K562 (cell line): ENCODE data around the gene GP1BA. TPM values are rescaled to one million over a fixed set of nuclear protein-coding genes. Genes with fewer than 3 reads are reported as not detected.
A peak's percentile ranks its signal among the peaks of the same experiment; 100 is the strongest.

ENCODE experiments used
- ATAC-seq: fragments of 200-7000 bp; cut with Tn5 transposase; 3 replicates; pipeline ENCODE4 v1.9.1; 2020; ENCODE audit warnings: moderate library complexity
- BruUV-seq: library from RNA; stranded (reverse); fragments of 400-500 nt; replicated peaks from 2 replicates; lab custom pipeline; 2021; lab: Mats Ljungman, UMichigan
- CTCF ChIA-PET: fragments of 300-600 bp; formaldehyde crosslinking; extraction: SDS; loops from one replicate; lab custom pipeline; 2021; ENCODE audit warnings: low intra/inter-chr PET ratio; lab: Yijun Ruan, JAX
- POLR2A ChIA-PET: fragments of 300-600, 350-650 bp; sonication (Branson Sonifier 250); formaldehyde crosslinking; extraction: SDS; loops from one replicate; lab custom pipeline; 2021; ENCODE audit warnings: antibody characterized with exemption, inconsistent platforms; lab: Yijun Ruan, JAX
- DNase-seq, 4 experiments: peaks; one replicate each; pipeline versions ENCODE4 v3.0.0 to v3.0.0-alpha.2; 2011 to 2018; ENCODE audit warnings: low spot score in 3 of 4, mixed read lengths in 3 of 4; ENCODE audit errors: extremely low read depth in 1 of 4
- FAIRE-seq: peaks from 2 replicates; lab custom pipeline; 2011; peaks lifted over from hg19 to GRCh38; lab: Jason Lieb, UNC
- H2AFZ ChIP-seq: 2 replicates; pipeline ENCODE4 v1.6.0; 2011; ENCODE audit warnings: low read depth, low read length, control low read depth, inconsistent platforms
- H3K27ac ChIP-seq: fragments of 200-600 bp; 3 replicates; pipeline ENCODE4 v1.8.0; 2011; ENCODE audit warnings: low read depth, mild to moderate bottlenecking, control low read depth, inconsistent platforms, low read length, moderate library complexity, mixed read lengths; ENCODE audit errors: extremely low read depth
- H3K27me3 ChIP-seq, 2 experiments: fragments of 300-600 bp in 1 of 2; 2 replicates in 1 of 2; 3 replicates in 1 of 2; pipeline versions ENCODE4 v1.6.0 to v1.8.0; 2011; ENCODE audit warnings: inconsistent platforms in 2 of 2, low read length in 2 of 2, mild to moderate bottlenecking in 1 of 2, mixed read lengths in 1 of 2, moderate library complexity in 1 of 2; ENCODE audit not compliant: control insufficient read depth in 2 of 2, insufficient read depth in 2 of 2
- H3K36me3 ChIP-seq: fragments of 300-600 bp; 3 replicates; pipeline ENCODE4 v1.8.0; 2011; ENCODE audit warnings: mild to moderate bottlenecking, low read length, inconsistent platforms; ENCODE audit not compliant: control insufficient read depth, insufficient read depth
- H3K4me1 ChIP-seq, 2 experiments: fragments of 200-600 bp in 1 of 2; replicated peaks in 1 of 2; 2 replicates in 1 of 2; 3 replicates in 1 of 2; pipeline versions ENCODE4 v1.5.1 to v1.8.0; 2011; ENCODE audit warnings: inconsistent platforms in 2 of 2, low read length in 2 of 2, mild to moderate bottlenecking in 1 of 2, mixed read lengths in 1 of 2, moderate library complexity in 1 of 2; ENCODE audit not compliant: control insufficient read depth in 2 of 2, insufficient read depth in 2 of 2
- H3K4me2 ChIP-seq: 2 replicates; pipeline ENCODE4 v1.6.1; 2011; ENCODE audit warnings: low read length, control low read depth, inconsistent platforms, mixed read lengths; ENCODE audit not compliant: insufficient read depth
- H3K4me3 ChIP-seq: fragments of 200-600 bp; sonication (generic), shearing (Covaris generic); 2 replicates; pipeline ENCODE4 v1.5.1; 2016; ENCODE audit warnings: control low read depth, inconsistent platforms
- H3K79me2 ChIP-seq: fragments of 200-600 bp; 3 replicates; pipeline ENCODE4 v1.8.0; 2011; ENCODE audit warnings: low read length, inconsistent platforms; ENCODE audit not compliant: control insufficient read depth, insufficient read depth
- H3K9ac ChIP-seq, 2 experiments: 2 replicates each; pipeline versions ENCODE4 v1.6.0 to v1.6.1; 2011; ENCODE audit warnings: low read depth in 2 of 2, low read length in 2 of 2, control low read depth in 1 of 2, inconsistent platforms in 1 of 2, mild to moderate bottlenecking in 1 of 2, mixed read lengths in 1 of 2; ENCODE audit not compliant: insufficient read depth in 1 of 2
- H3K9me1 ChIP-seq: one replicate; pipeline ENCODE4 v1.6.0; 2011; ENCODE audit warnings: inconsistent platforms, mild to moderate bottlenecking, low read length, moderate library complexity; ENCODE audit not compliant: control insufficient read depth, insufficient read depth
- H3K9me3 ChIP-seq: replicated peaks from 2 replicates; pipeline ENCODE4 v1.5.1; 2011; ENCODE audit warnings: low read depth, low read length, inconsistent platforms; ENCODE audit not compliant: control insufficient read depth, insufficient read depth
- H4K20me1 ChIP-seq: replicated peaks from 2 replicates; pipeline ENCODE4 v1.6.1; 2011; ENCODE audit warnings: low read length, inconsistent platforms, mixed read lengths; ENCODE audit not compliant: control insufficient read depth, insufficient read depth
- CBFB ChIP-seq: sonication (generic); formaldehyde crosslinking; IDR thresholded peaks from 2 replicates; pipeline ENCODE4 v1.4.0; 2020; ENCODE audit warnings: mild to moderate bottlenecking, missing genetic modification reagents
- CHCHD3 ChIP-seq: fragments of 250-450 bp; sonication (Bioruptor Pico); IDR thresholded peaks from 2 replicates; pipeline ENCODE4 v2.1.2; 2022; ENCODE audit warnings: mild to moderate bottlenecking
- CLOCK ChIP-seq: fragments of 250-450 bp; sonication (Bioruptor Pico); IDR thresholded peaks from 2 replicates; pipeline ENCODE4 v1.4.0; 2020; ENCODE audit warnings: mild to moderate bottlenecking, moderate library complexity, borderline replicate concordance
- CTCFL ChIP-seq: IDR thresholded peaks from 2 replicates; pipeline ENCODE4 v1.6.1; 2011; ENCODE audit warnings: borderline replicate concordance, low read depth, mild to moderate bottlenecking, moderate library complexity, low read length; ENCODE audit not compliant: insufficient read depth, poor library complexity, severe bottlenecking
- HBP1 ChIP-seq: fragments of 450-650 bp; formaldehyde crosslinking; IDR thresholded peaks from 2 replicates; pipeline ENCODE4 v1.4.0; 2022; ENCODE audit warnings: missing genetic modification characterization
- HMG20B ChIP-seq: fragments of 250-450 bp; sonication (Bioruptor Pico); IDR thresholded peaks from 2 replicates; pipeline ENCODE4 v1.5.0; 2021; ENCODE audit warnings: mild to moderate bottlenecking
- ILF3 ChIP-seq: fragments of 450-650 bp; IDR thresholded peaks from 2 replicates; pipeline ENCODE4 v1.6.1; 2018; ENCODE audit warnings: antibody characterized with exemption, mild to moderate bottlenecking, moderate library complexity, borderline replicate concordance
- KDM2B ChIP-seq: fragments of 250-450 bp; sonication (Bioruptor Pico); IDR thresholded peaks from 2 replicates; pipeline ENCODE4 v1.8.0; 2021; ENCODE audit warnings: mild to moderate bottlenecking, moderate library complexity
- MCM3 ChIP-seq: fragments of 450-650 bp; IDR thresholded peaks from 2 replicates; pipeline ENCODE4 v1.6.1; 2016
- MCM7 ChIP-seq, 2 experiments: fragments of 450-650 bp; IDR thresholded peaks; 2 replicates each; pipeline ENCODE4 v1.6.1; 2016 to 2018
- SOX6 ChIP-seq: fragments of 450-650 bp; IDR thresholded peaks from 2 replicates; pipeline ENCODE4 v1.6.1; 2014; ENCODE audit warnings: mild to moderate bottlenecking
- TCF7 ChIP-seq: sonication (generic); IDR thresholded peaks from 2 replicates; pipeline ENCODE4 v1.6.1; 2016; ENCODE audit warnings: antibody characterized with exemption, borderline replicate concordance
- ZNF184 ChIP-seq: sonication (generic); formaldehyde crosslinking; IDR thresholded peaks from 2 replicates; pipeline ENCODE4 v1.5.0; 2020; ENCODE audit warnings: missing genetic modification reagents
- ZNF511 ChIP-seq: sonication (generic); formaldehyde crosslinking; IDR thresholded peaks from 2 replicates; pipeline ENCODE4 v1.8.0; 2022; ENCODE audit warnings: mild to moderate bottlenecking, missing genetic modification reagents
- WGBS: fragments of 100-300 bp; shearing (Covaris generic); methylation state at CpG from one replicate; pipeline ENCODE4 v1.1.6; 2016; ENCODE audit warnings: low coverage, mixed read lengths; ENCODE audit not compliant: insufficient coverage; ENCODE audit errors: missing lambda C conversion rate; 5-methylcytosine and 5-hydroxymethylcytosine counted together
- in situ Hi-C: fragments of 300-500 bp; cut with MboI; formaldehyde crosslinking; loops from 4 replicates; pipeline ENCODE4 v1.15.0; 2018; ENCODE audit warnings: inconsistent platforms, mixed read lengths
- intact Hi-C: fragments of 100-400 bp; cut with micrococcal nuclease; formaldehyde crosslinking; loops from 2 replicates; pipeline ENCODE4 v1.14.2; 2022
- polyA plus RNA-seq, 8 experiments: library from polyadenylated mRNA; depleted of rRNA in 4 of 8; stranded (reverse) in 5 of 8; unstranded in 3 of 8; fragments of >200 nt; fragmentation: Nextera tagmentation in 2 of 8; fragmentation: Illumina TruSeq in 1 of 8; extraction: Ambion mirVana in 2 of 8; extraction: Trizol in 1 of 8; gene quantifications; 2 replicates each; pipeline versions ENCODE4 v1.2.1 to v1.2.3, GENCODE V29; 2011 to 2014; ENCODE audit warnings: inconsistent platforms in 1 of 8, missing spikeins in 1 of 8
- total RNA-seq, 7 experiments: library from RNA; depleted of rRNA in 6 of 7; stranded (reverse); fragments of >200 nt in 6 of 7; fragmentation: Illumina TruSeq in 2 of 7; extraction: Trizol in 2 of 7; gene quantifications; 2 replicates each; pipeline versions ENCODE4 v1.2.1 to v1.2.3, GENCODE V29; 2011 to 2021; ENCODE audit warnings: low replicate concordance in 1 of 7

The GP1BA gene
- total and polyA plus RNA-seq, 9 of the 15 experiments (the other 6 are each of a cell fraction or from before 2014, with no cell fraction given), result 0.01 TPM; not detected in 8

GRCh38 chr17:4944163-4944553 lies 12.1 kb downstream of the GP1BA start:
- Histone ChIP-seq H3K9ac (peak overlapping the region in 1 of 2 experiments; percentile 73; a peak in 1 of 4 replicates), H3K27ac (peak overlapping the region; percentile 79; the same call in 2 of the 3 replicates), H3K79me2 (peaks cover 85% of the 10 kb centered on the region), H3K9me1 (no peaks in the 10 kb centered on the region), H4K20me1 (peaks cover 22% of the 10 kb centered on the region), H3K36me3 (peaks cover 65% of the 10 kb centered on the region), H3K27me3 (no peaks in the 10 kb centered on the region), H3K4me3 (no peak overlapping the region), H2AFZ (no peak overlapping the region), H3K9me3 (no peaks in the 10 kb centered on the region), H3K4me2 (no peak overlapping the region), H3K4me1 (peaks cover 20 to 26% of the 10 kb centered on the region in 2 experiments; a peak in 4 of 5 replicates)
- DNase-seq (no peak), FAIRE-seq (no peak), ATAC-seq (no peak)
- BruUV-seq, result no TSS peak
- intact Hi-C loops, result no loop called here
- POLR2A ChIA-PET, result interaction anchor here (0.6 to 1.6 kb wide), 4 partner anchors 13 to 53 kb away, joined by 3 read pairs; partner anchors contain the start of genes INCA1 and KIF1C
- in situ Hi-C loops, result no loop called here
- 52% methylated on average over 3 of the region's 3 CpGs for WGBS
- CTCF ChIA-PET, result no interaction called here
- no peak for TF ChIP-seq CBFB (CRISPR knock-in tag)
- no peak for TF ChIP-seq CHCHD3 (CRISPR knock-in tag)
- TF ChIP-seq HBP1, result peak; percentile 65; the same call in 1 of the 2 replicates
- TF ChIP-seq ILF3, result no peak
- no peak for TF ChIP-seq CLOCK (CRISPR knock-in tag)
- no peak for TF ChIP-seq KDM2B
- no peak for TF ChIP-seq MCM3
- TF ChIP-seq CTCFL, result no peak
- no peak for TF ChIP-seq HMG20B (CRISPR knock-in tag)
- TF ChIP-seq SOX6, result no peak
- no peak for TF ChIP-seq TCF7
- no peak for TF ChIP-seq ZNF511 (CRISPR knock-in tag)
- TF ChIP-seq ZNF184, result no peak
- no peak for TF ChIP-seq MCM7 (IDR thresholded peaks at IDR 0.05)
